HEK293 (cell line): Measurements from ENCODE around the gene NR2C2.

Experiments used
- CTCF ChIA-PET: fragments of 350-600 bp; formaldehyde crosslinking; extraction: SDS; loops from one replicate; lab custom pipeline; 2021; ENCODE audit warnings: antibody characterized with exemption; lab: Yijun Ruan, JAX
- POLR2A ChIA-PET: fragments of 300-600 bp; formaldehyde crosslinking; extraction: SDS; loops from one replicate; lab custom pipeline; 2020; ENCODE audit warnings: antibody characterized with exemption, inconsistent platforms; lab: Yijun Ruan, JAX
- H3K27ac ChIP-seq: fragments of 200-500 bp; sonication (Bioruptor generic); 2 replicates; pipeline ENCODE4 v1.5.1; 2014; ENCODE audit warnings: low read depth, low read length, control low read depth, inconsistent platforms; ENCODE audit errors: extremely low read depth
- H3K36me3 ChIP-seq, 2 experiments: fragments of 200-500 bp in 1 of 2; sonication (Bioruptor generic) in 1 of 2; 1 replicate in 1 of 2; 2 replicates in 1 of 2; pipeline ENCODE4 v1.5.1; 2014 to 2017; ENCODE audit warnings: inconsistent platforms in 2 of 2, low read length in 2 of 2; ENCODE audit not compliant: control insufficient read depth in 2 of 2, insufficient read depth in 1 of 2
- H3K4me1 ChIP-seq: fragments of 200-500 bp; sonication (Bioruptor generic); 2 replicates; pipeline ENCODE4 v1.5.1; 2014; ENCODE audit warnings: mild to moderate bottlenecking, low read length, inconsistent platforms; ENCODE audit not compliant: control insufficient read depth, insufficient read depth
- H3K4me3 ChIP-seq: 2 replicates; pipeline ENCODE4 v1.5.1; 2011; ENCODE audit warnings: low read depth, mild to moderate bottlenecking, control low read depth, low read length, moderate library complexity
- H3K9me3 ChIP-seq: fragments of 200-500 bp; sonication (Bioruptor generic); 2 replicates; pipeline ENCODE4 v1.5.1; 2014; ENCODE audit warnings: low read depth, low read length, inconsistent platforms; ENCODE audit not compliant: control insufficient read depth, insufficient read depth
- KLF16 ChIP-seq: fragments of 450-650 bp; formaldehyde crosslinking; IDR thresholded peaks from 2 replicates; pipeline ENCODE4 v1.5.1; 2017; ENCODE audit warnings: missing biosample characterization, missing genetic modification characterization
- OSR2 ChIP-seq: fragments of 450-650 bp; formaldehyde crosslinking; IDR thresholded peaks from 2 replicates; pipeline ENCODE4 v1.5.1; 2016; ENCODE audit warnings: missing biosample characterization, missing genetic modification characterization
- SCRT1 ChIP-seq: fragments of 450-650 bp; formaldehyde crosslinking; IDR thresholded peaks from 2 replicates; pipeline ENCODE4 v1.5.1; 2016; ENCODE audit warnings: missing biosample characterization, missing genetic modification characterization, borderline replicate concordance
- ZBTB7A ChIP-seq: fragments of 450-650 bp; formaldehyde crosslinking; IDR thresholded peaks from 2 replicates; pipeline ENCODE4 v1.5.1; 2016; ENCODE audit warnings: low read depth, missing biosample characterization, missing genetic modification characterization
- ZNF112 ChIP-seq: fragments of 450-650 bp; formaldehyde crosslinking; IDR thresholded peaks from 2 replicates; pipeline ENCODE4 v1.5.0; 2017; ENCODE audit warnings: missing biosample characterization, missing genetic modification characterization
- ZNF214 ChIP-seq: fragments of 450-650 bp; formaldehyde crosslinking; IDR thresholded peaks from 2 replicates; pipeline ENCODE4 v1.5.1; 2017; ENCODE audit warnings: missing biosample characterization, mild to moderate bottlenecking, missing genetic modification characterization, borderline replicate concordance
- ZNF341 ChIP-seq: fragments of 450-650 bp; formaldehyde crosslinking; IDR thresholded peaks from 2 replicates; pipeline ENCODE4; 2016; ENCODE audit warnings: low read depth, missing biosample characterization, missing genetic modification characterization
- ZNF354C ChIP-seq: fragments of 450-650 bp; formaldehyde crosslinking; IDR thresholded peaks from 2 replicates; pipeline ENCODE4 v1.5.1; 2016; ENCODE audit warnings: missing biosample characterization, missing genetic modification characterization, low read depth, borderline replicate concordance
- ZNF366 ChIP-seq: fragments of 450-650 bp; formaldehyde crosslinking; conservative IDR thresholded peaks from 2 replicates; pipeline ENCODE4 v1.5.1; 2016; ENCODE audit warnings: missing biosample characterization, missing genetic modification characterization
- ZNF544 ChIP-seq: fragments of 450-650 bp; formaldehyde crosslinking; IDR thresholded peaks from 2 replicates; pipeline ENCODE4 v1.5.0; 2017; ENCODE audit warnings: missing biosample characterization, missing genetic modification characterization
- ZNF548 ChIP-seq: fragments of 450-650 bp; formaldehyde crosslinking; IDR thresholded peaks from 2 replicates; pipeline ENCODE4 v1.5.1; 2016; ENCODE audit warnings: missing biosample characterization, missing genetic modification characterization
- ZNF596 ChIP-seq: fragments of 450-650 bp; IDR thresholded peaks from 2 replicates; pipeline ENCODE4 v1.5.0; 2018; ENCODE audit warnings: missing biosample characterization, mild to moderate bottlenecking, missing genetic modification characterization, moderate library complexity
- ZNF624 ChIP-seq: fragments of 450-650 bp; formaldehyde crosslinking; IDR thresholded peaks from 2 replicates; pipeline ENCODE4 v1.5.1; 2017; ENCODE audit warnings: missing biosample characterization, missing genetic modification characterization
- ZNF629 ChIP-seq: fragments of 450-650 bp; formaldehyde crosslinking; IDR thresholded peaks from 2 replicates; pipeline ENCODE4 v1.5.1; 2017; ENCODE audit warnings: missing biosample characterization, missing genetic modification characterization
- ZNF660 ChIP-seq: fragments of 450-650 bp; IDR thresholded peaks from 2 replicates; pipeline ENCODE4 v1.5.1; 2018; ENCODE audit warnings: missing biosample characterization, mild to moderate bottlenecking, missing genetic modification characterization
- ZNF677 ChIP-seq: fragments of 450-650 bp; IDR thresholded peaks from 2 replicates; pipeline ENCODE4 v1.5.0; 2018; ENCODE audit warnings: missing biosample characterization, mild to moderate bottlenecking, missing genetic modification characterization, moderate library complexity
- ZNF830 ChIP-seq: fragments of 450-650 bp; IDR thresholded peaks from 2 replicates; pipeline ENCODE4 v1.5.0; 2018; ENCODE audit warnings: missing biosample characterization, missing genetic modification characterization, low read depth, mild to moderate bottlenecking, moderate library complexity
- TF ChIP-seq, protein P1 (sequence below): fragments of 450-650 bp; formaldehyde crosslinking; IDR thresholded peaks from 2 replicates; pipeline ENCODE4 v1.5.1; 2016; ENCODE audit warnings: missing biosample characterization, missing genetic modification characterization
- TF ChIP-seq, protein P2 (sequence below): fragments of 450-650 bp; formaldehyde crosslinking; IDR thresholded peaks from 2 replicates; pipeline ENCODE4 v1.5.1; 2016; ENCODE audit warnings: missing biosample characterization, missing genetic modification characterization
- TF ChIP-seq, protein P3 (sequence below): fragments of 450-650 bp; formaldehyde crosslinking; IDR thresholded peaks from 2 replicates; pipeline ENCODE4 v1.5.1; 2016; ENCODE audit warnings: missing biosample characterization, missing genetic modification characterization
- TF ChIP-seq, protein P4 (sequence below): fragments of 450-650 bp; formaldehyde crosslinking; IDR thresholded peaks from 2 replicates; pipeline ENCODE4 v1.5.1; 2016; ENCODE audit warnings: missing biosample characterization, missing genetic modification characterization

NR2C2 gene

DNA sequence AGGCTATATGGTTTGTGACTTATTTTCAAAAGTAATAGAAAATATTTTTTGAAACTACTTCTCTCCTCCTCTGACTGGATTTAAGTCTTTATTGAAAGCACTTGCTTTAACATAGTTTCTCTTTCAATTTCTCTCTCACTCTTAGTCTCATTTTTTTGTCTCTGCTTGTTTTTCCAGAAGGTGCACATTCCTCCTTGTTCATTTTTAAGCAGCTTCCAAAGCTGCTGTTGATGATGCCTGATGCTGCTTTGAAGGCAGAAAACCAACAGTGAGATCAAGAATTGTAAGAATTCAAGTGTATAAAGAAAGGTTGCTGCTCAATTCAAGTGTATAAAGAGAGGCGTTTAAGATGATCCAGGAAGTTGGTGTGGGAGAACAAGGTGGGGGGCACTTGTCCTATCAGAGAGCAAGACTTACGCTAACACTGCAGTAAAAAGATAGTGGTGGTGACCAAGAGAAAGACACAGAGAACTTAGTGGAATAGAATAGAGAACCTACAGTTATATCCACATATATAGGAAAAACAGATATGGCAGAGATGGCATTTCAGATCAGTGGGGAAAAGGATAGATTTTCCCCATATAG is 12.1 kb downstream of the NR2C2 start:
- Histone ChIP-seq H3K4me3 (no peak overlapping the region), H3K27ac (no peak overlapping the region), H3K36me3 (peaks cover 3 to 26% of the 10 kb centered on the region in 2 experiments), H3K9me3 (no peaks in the 10 kb centered on the region), H3K4me1 (peaks cover 13% of the 10 kb centered on the region)
- CTCF ChIA-PET, result no interaction called here
- POLR2A ChIA-PET, result no interaction called here
- no peak for TF ChIP-seq SCRT1
- no peak for TF ChIP-seq ZNF544
- TF ChIP-seq ZNF624 (tag by site-specific recombination), result no peak
- no peak for TF ChIP-seq ZNF366 (tag by site-specific recombination)
- TF ChIP-seq, protein P1, sequence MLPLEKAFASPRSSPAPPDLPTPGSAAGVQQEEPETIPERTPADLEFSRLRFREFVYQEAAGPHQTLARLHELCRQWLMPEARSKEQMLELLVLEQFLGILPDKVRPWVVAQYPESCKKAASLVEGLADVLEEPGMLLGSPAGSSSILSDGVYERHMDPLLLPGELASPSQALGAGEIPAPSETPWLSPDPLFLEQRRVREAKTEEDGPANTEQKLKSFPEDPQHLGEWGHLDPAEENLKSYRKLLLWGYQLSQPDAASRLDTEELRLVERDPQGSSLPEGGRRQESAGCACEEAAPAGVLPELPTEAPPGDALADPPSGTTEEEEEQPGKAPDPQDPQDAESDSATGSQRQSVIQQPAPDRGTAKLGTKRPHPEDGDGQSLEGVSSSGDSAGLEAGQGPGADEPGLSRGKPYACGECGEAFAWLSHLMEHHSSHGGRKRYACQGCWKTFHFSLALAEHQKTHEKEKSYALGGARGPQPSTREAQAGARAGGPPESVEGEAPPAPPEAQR (tag by site-specific recombination), result no peak
- TF ChIP-seq ZNF112 (tag by site-specific recombination), result no peak
- TF ChIP-seq ZNF548 (tag by site-specific recombination), result no peak
- TF ChIP-seq ZNF596 (tag by site-specific recombination), result no peak
- TF ChIP-seq KLF16 (tag by site-specific recombination), result no peak
- TF ChIP-seq ZNF354C, result no peak
- TF ChIP-seq, protein P2, sequence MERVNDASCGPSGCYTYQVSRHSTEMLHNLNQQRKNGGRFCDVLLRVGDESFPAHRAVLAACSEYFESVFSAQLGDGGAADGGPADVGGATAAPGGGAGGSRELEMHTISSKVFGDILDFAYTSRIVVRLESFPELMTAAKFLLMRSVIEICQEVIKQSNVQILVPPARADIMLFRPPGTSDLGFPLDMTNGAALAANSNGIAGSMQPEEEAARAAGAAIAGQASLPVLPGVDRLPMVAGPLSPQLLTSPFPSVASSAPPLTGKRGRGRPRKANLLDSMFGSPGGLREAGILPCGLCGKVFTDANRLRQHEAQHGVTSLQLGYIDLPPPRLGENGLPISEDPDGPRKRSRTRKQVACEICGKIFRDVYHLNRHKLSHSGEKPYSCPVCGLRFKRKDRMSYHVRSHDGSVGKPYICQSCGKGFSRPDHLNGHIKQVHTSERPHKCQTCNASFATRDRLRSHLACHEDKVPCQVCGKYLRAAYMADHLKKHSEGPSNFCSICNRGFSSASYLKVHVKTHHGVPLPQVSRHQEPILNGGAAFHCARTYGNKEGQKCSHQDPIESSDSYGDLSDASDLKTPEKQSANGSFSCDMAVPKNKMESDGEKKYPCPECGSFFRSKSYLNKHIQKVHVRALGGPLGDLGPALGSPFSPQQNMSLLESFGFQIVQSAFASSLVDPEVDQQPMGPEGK (tag by site-specific recombination), result no peak

DNA sequence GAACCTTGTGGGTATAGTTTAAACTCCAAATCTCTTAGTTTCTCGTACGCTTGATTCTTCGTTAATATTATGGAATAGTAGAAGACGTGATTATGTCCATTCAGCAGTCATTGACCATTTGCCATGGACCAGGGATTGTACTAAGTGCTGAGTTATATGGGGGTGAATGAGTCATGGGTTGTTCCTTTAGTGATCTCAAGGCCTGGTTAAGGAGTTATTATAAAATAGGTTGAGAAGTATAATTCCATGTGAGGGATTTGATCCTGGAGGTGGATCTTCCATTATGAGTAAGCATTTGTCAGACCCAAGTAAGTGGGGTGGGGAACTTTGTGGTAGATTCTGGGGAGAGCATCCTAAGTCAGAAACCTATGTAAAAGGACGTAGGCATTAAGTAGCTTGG is 15.4 kb downstream of the NR2C2 start:
- CTCF ChIA-PET, result interaction anchor here (0.7 to 1.2 kb wide), 2 partner anchors 7 to 111 kb away, joined by 3 to 4 read pairs; no protein-coding TSS in a partner anchor
- POLR2A ChIA-PET, result no interaction called here
- Histone ChIP-seq H3K36me3 (peaks cover 12 to 41% of the 10 kb centered on the region in 2 experiments), H3K4me3 (no peak overlapping the region), H3K9me3 (no peaks in the 10 kb centered on the region), H3K4me1 (peaks cover 3% of the 10 kb centered on the region; the same call in 1 of the 2 replicates), H3K27ac (no peak overlapping the region)
- no peak for TF ChIP-seq ZNF341 (tag by site-specific recombination)
- TF ChIP-seq, protein P3, sequence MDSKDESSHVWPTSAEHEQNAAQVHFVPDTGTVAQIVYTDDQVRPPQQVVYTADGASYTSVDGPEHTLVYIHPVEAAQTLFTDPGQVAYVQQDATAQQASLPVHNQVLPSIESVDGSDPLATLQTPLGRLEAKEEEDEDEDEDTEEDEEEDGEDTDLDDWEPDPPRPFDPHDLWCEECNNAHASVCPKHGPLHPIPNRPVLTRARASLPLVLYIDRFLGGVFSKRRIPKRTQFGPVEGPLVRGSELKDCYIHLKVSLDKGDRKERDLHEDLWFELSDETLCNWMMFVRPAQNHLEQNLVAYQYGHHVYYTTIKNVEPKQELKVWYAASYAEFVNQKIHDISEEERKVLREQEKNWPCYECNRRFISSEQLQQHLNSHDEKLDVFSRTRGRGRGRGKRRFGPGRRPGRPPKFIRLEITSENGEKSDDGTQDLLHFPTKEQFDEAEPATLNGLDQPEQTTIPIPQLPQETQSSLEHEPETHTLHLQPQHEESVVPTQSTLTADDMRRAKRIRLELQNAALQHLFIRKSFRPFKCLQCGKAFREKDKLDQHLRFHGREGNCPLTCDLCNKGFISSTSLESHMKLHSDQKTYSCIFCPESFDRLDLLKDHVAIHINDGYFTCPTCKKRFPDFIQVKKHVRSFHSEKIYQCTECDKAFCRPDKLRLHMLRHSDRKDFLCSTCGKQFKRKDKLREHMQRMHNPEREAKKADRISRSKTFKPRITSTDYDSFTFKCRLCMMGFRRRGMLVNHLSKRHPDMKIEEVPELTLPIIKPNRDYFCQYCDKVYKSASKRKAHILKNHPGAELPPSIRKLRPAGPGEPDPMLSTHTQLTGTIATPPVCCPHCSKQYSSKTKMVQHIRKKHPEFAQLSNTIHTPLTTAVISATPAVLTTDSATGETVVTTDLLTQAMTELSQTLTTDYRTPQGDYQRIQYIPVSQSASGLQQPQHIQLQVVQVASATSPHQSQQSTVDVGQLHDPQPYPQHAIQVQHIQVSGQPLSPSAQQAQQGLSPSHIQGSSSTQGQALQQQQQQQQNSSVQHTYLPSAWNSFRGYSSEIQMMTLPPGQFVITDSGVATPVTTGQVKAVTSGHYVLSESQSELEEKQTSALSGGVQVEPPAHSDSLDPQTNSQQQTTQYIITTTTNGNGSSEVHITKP (tag by site-specific recombination), result peak; percentile 55

DNA sequence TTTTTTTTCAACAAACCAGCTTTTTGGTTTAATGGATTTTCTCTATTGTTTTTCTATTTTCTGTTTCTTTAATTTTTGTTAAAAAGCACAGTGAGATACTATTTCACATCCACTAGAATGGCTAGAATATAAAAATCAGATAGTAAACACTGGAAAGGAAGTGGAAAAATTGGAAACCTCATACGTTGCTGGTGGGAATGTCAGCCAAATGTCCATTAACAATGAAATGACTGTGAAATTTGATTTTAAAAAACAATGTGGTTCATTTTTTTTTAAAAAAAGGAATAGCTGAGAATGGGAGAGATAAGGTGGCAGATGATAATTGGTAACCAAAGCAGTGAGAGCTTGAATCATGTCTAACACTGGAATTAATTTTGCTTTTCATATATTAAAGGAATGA is 19.9 kb downstream of the NR2C2 start:
- no peaks in the 10 kb centered on the region for H3K4me1 ChIP-seq
- no peaks in the 10 kb centered on the region for H3K9me3 ChIP-seq
- H3K36me3 ChIP-seq, result peaks cover 20 to 30% of the 10 kb centered on the region in 2 experiments
- no peak overlapping the region for H3K4me3 ChIP-seq
- no peak overlapping the region for H3K27ac ChIP-seq
- ChIA-PET POLR2A (no interaction called here), CTCF (interaction anchor here (1.0 to 1.7 kb wide), 3 partner anchors 10 to 335 kb away, joined by 3 to 5 read pairs (median 4); no protein-coding TSS in a partner anchor)
- TF ChIP-seq OSR2 (tag by site-specific recombination) (no peak), ZNF214 (tag by site-specific recombination) (no peak), ZBTB7A (no peak), ZNF629 (tag by site-specific recombination) (no peak), ZNF677 (tag by site-specific recombination) (no peak), ZNF830 (tag by site-specific recombination) (no peak), ZNF660 (tag by site-specific recombination) (no peak)
- TF ChIP-seq, protein P4, sequence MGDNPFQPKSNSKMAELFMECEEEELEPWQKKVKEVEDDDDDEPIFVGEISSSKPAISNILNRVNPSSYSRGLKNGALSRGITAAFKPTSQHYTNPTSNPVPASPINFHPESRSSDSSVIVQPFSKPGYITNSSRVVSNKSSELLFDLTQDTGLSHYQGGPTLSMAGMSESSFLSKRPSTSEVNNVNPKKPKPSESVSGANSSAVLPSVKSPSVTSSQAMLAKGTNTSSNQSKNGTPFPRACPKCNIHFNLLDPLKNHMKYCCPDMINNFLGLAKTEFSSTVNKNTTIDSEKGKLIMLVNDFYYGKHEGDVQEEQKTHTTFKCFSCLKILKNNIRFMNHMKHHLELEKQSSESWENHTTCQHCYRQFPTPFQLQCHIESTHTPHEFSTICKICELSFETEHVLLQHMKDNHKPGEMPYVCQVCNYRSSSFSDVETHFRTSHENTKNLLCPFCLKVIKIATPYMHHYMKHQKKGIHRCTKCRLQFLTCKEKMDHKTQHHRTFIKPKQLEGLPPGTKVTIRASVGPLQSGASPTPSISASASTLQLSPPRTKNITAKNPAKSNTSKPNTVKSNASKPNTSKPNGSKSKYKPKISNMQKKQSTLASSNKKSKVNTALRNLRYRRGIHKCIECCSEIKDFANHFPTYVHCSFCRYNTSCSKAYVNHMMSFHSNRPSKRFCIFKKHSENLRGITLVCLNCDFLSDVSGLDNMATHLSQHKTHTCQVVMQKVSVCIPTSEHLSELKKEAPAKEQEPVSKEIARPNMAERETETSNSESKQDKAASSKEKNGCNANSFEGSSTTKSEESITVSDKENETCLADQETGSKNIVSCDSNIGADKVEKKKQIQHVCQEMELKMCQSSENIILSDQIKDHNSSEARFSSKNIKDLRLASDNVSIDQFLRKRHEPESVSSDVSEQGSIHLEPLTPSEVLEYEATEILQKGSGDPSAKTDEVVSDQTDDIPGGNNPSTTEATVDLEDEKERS (tag by site-specific recombination), result no peak
